IPS-NIHi7 (cell line): ENCODE data around the gene THEMIS.
"Not testable (repeated sequence)": the region's sequence is repeated elsewhere in the genome, so short reads cannot be mapped to it uniquely, and the experiment has no call there.

Experiments
- DNase-seq: peaks from one replicate; pipeline ENCODE4 v3.0.0; 2012; ENCODE audit warnings: mixed read lengths; ENCODE audit errors: extremely low spot score

The THEMIS gene

GRCh38 chr6:127727260-127727953 lies 173.5 kb downstream of the THEMIS start:
- no peak for DNase-seq

GRCh38 chr6:127725821-127726220 lies 175.0 kb downstream of the THEMIS start:
- DNase-seq = no peak

DNA sequence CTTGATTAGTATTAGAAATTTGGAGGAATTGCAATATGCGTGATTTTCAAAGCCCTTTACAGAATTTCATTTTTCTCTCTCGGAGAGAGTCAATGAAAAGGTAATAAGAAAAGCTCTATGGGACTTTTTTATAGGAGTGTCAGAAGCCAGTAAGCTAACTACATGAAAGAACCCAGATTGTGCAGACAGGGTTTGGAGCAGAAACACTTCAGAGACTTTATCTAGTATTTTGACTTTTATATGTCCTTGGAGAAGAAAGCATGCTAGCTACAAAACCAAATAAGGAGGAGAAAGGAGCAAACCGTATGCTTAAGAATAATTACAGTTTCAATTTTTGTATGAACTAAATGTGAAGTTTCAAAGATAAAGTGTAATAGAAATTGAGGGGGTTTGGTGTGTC lies 182.2 kb downstream of the THEMIS start:
- no peak for DNase-seq

DNA sequence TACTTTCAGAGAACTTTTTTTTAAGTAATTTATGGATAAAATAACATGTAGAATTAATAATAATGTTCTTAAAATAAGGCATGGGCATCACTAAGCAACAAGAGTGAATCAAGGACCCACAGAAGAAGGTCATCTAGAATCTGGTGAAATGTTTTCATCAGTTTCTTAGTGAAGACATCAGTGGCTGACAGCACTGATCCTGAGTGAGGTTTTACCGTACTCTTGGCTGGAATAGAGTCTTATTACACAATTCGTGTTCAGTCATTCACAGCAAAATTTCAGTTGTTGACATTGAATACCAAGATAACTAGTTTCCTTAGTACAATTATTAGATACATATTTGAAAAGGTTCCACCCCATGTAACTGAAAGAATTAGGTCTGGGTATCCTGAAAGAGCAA lies 183.5 kb downstream of the THEMIS start:
- no peak for DNase-seq

- DNase-seq = no peak
Observed at GRCh38 chr6:127716465-127716864, 184.4 kb downstream of the THEMIS start.

GRCh38 chr6:127710668-127711067 lies 190.2 kb downstream of the THEMIS start:
- no peak for DNase-seq

GRCh38 chr6:127706216-127706615 lies 194.6 kb downstream of the THEMIS start:
- no peak for DNase-seq

DNA sequence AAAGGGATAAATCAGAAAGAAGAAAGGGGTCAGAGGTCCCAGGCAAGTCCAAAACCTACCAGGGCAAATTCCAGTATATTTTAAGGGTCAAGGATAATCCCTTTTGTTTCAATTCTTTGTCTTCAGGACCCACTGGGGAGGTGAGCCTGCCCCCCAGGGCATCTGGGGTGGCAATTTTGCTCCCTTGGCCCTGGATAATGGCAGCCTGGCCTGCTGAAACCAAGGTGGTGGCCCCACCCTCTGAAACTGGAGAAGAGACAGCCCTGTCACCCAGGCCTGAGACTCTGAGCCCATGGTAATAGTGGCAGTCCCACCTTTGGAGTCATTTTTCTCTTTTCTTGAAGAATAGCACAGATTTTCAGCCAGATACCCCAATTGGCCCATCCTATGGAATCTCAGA lies 205.8 kb downstream of the THEMIS start:
- DNase-seq = no peak

DNA sequence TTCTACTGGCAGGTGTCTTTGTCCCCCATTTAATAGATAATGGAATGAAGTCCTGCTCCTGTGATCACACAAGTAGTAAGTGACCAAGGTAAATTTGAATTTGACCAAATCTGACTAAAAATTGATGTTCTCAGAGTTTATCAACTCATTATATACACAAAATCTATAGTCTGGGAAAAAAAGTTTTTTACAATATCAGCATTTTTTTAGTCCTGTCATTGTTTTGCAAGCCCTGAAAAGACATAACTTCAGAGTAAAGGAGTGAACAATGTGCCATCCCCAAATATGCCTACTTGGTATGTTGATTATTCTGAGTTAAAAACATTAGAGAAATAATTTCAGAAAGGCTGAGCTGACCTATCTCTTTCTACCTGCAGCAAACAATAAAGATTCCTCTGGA lies 209.7 kb downstream of the THEMIS start:
- DNase-seq = no peak

GRCh38 chr6:127690588-127690987 lies 210.3 kb downstream of the THEMIS start:
- no peak for DNase-seq

- DNase-seq = peak; percentile 19
Observed at GRCh38 chr6:127690092-127690491, 210.8 kb downstream of the THEMIS start.

DNA sequence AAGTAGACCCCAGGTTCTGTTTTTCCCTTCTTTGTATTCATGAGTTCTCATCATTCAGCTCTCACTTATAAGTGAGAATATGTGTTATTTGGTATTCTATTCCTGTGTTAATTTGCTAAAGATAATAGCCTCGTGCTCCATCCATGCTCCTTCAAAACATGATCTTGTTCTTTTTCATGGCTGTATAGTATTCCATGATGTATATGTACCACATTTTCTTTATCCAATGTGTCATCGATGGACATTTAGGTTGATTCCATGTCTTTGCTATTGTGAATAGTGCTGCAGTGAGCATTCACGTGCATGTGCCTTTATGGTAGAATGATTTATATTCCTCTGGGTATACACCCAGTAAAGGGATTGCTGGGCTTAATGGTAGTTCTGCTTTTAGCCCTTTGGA lies 213.4 kb downstream of the THEMIS start:
- not testable (repeated sequence) for DNase-seq

DNA sequence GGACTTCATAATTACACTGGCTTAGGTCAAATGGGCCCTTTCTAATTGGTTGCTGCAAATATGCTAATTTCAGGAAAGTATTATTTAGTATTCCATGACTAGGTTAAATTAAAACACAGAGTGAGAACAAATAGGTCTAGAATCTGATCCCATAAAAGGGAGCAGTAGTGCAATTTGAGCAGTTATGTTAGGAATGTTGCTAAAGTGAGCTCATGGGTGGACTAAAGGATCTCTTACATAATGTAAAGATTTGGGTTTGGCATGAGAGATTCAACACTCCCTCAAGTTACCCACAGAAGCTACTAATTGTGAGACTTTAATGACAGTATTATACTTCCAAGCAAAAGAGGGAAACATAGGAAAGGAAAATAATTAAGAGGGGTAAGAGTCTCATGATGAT lies 214.8 kb downstream of the THEMIS start:
- no peak for DNase-seq

DNA sequence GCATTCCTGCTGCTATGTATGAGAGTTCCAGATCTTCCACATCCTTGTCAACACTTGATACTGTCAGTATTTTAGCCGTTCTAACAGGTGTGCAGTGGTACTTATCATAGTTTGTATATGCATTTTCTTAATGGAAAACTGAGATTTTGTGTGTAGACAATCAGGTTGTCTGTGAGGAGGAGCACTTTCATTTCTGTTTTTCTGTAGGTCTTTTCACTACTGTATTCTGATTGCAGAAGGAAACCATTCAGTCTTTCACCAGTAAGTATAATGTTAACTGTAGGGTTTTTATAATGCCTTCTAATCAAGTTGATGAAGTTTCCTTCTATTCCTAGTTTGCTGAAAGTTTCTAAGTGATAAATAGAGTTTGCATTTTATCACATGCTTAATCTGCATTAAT lies 216.4 kb downstream of the THEMIS start:
- DNase-seq = no peak
